ENCODE measurements around the gene RAD9A. TPM values are rescaled to one million over a fixed set of nuclear protein-coding genes. Genes with fewer than 3 reads are reported as not detected.
A peak's percentile ranks its signal among the peaks of the same experiment; 100 is the strongest.

Gene RAD9A
- total RNA-seq, 1 experiment from 2014 or later = 9.0 TPM

GRCh38 chr11:67439321-67440228, 47.8 kb downstream of the RAD9A start:
- peak; percentile 49 for DNase-seq (ENCODE audit: low read depth)

GRCh38 chr11:67440229-67441097, 48.7 kb downstream of the RAD9A start:
- DNase-seq (ENCODE audit: low read depth) = no peak

GRCh38 chr11:67441098-67441563, 49.3 kb downstream of the RAD9A start:
- no peak for DNase-seq (ENCODE audit: low read depth)

GRCh38 chr11:67441731-67442351, 50.1 kb downstream of the RAD9A start:
- no peak for DNase-seq (ENCODE audit: low read depth)

GRCh38 chr11:67442504-67443404, 51.0 kb downstream of the RAD9A start:
- DNase-seq (ENCODE audit: low read depth) = no peak

- no peak for DNase-seq (ENCODE audit: low read depth)
These were observed 53.7 kb downstream of the RAD9A start for GRCh38 chr11:67445515-67445914.

Other genes starting within 250 kb of the RAD9A start
- gene GRK2, start 125.5 kb upstream of the RAD9A start, total RNA-seq (2014; rRNA removed; shearing (Covaris generic)) = 27.5 and 54.1 TPM in 2 replicates
- gene ANKRD13D, start 102.7 kb upstream of the RAD9A start, total RNA-seq (2014; rRNA removed; shearing (Covaris generic)) = 13.1 and 24.0 TPM in 2 replicates
- gene SSH3, start 88.5 kb upstream of the RAD9A start, total RNA-seq (2014; rRNA removed; shearing (Covaris generic)) = 2.9 and 6.9 TPM in 2 replicates
- gene POLD4, start 38.4 kb upstream of the RAD9A start, total RNA-seq (2014; rRNA removed; shearing (Covaris generic)) = 54.2 and 56.2 TPM in 2 replicates
- gene CLCF1, start 18.4 kb upstream of the RAD9A start, total RNA-seq (2014; rRNA removed; shearing (Covaris generic)) = 7.1 TPM in 2 replicates
- 220 and 273 TPM in 2 replicates for gene PPP1CA, start 9.9 kb downstream of the RAD9A start, total RNA-seq (2014; rRNA removed; shearing (Covaris generic))
- gene TBC1D10C, start 12.1 kb downstream of the RAD9A start, total RNA-seq (2014; rRNA removed; shearing (Covaris generic)) = not detected in 2 replicates
- 0.34 TPM in 1 of 2 replicates, not detected in the other for gene CARNS1, start 23.7 kb downstream of the RAD9A start, total RNA-seq (2014; rRNA removed; shearing (Covaris generic))
- gene RPS6KB2, start 36.5 kb downstream of the RAD9A start, total RNA-seq (2014; rRNA removed; shearing (Covaris generic)) = 36.6 and 42.5 TPM in 2 replicates
- gene PTPRCAP, start 45.7 kb downstream of the RAD9A start, total RNA-seq (2014; rRNA removed; shearing (Covaris generic)) = 1.1 and 3.0 TPM in 2 replicates
- 78.7 and 85.8 TPM in 2 replicates for gene CORO1B, start 51.5 kb downstream of the RAD9A start, total RNA-seq (2014; rRNA removed; shearing (Covaris generic))
- not detected in 2 replicates for gene GPR152, start 60.7 kb downstream of the RAD9A start, total RNA-seq (2014; rRNA removed; shearing (Covaris generic))
- gene CABP4, start 63.4 kb downstream of the RAD9A start, total RNA-seq (2014; rRNA removed; shearing (Covaris generic)) = 0.06 and 0.15 TPM in 2 replicates
- gene TMEM134, start 77.3 kb downstream of the RAD9A start, total RNA-seq (2014; rRNA removed; shearing (Covaris generic)) = 9.4 and 36.5 TPM in 2 replicates
- 69.5 and 78.5 TPM in 2 replicates for gene AIP, start 91.0 kb downstream of the RAD9A start, total RNA-seq (2014; rRNA removed; shearing (Covaris generic))
- 24.6 and 32.1 TPM in 2 replicates for gene PITPNM1, start 113.4 kb downstream of the RAD9A start, total RNA-seq (2014; rRNA removed; shearing (Covaris generic))
- gene CDK2AP2, start 116.2 kb downstream of the RAD9A start, total RNA-seq (2014; rRNA removed; shearing (Covaris generic)) = 37.7 and 43.0 TPM in 2 replicates
- not detected in 2 replicates for gene CABP2, start 131.5 kb downstream of the RAD9A start, total RNA-seq (2014; rRNA removed; shearing (Covaris generic))
- gene GSTP1, start 191.8 kb downstream of the RAD9A start, total RNA-seq (2014; rRNA removed; shearing (Covaris generic)) = 1,082 and 1,228 TPM in 2 replicates
- gene NDUFV1, start 214.9 kb downstream of the RAD9A start, total RNA-seq (2014; rRNA removed; shearing (Covaris generic)) = 218 and 229 TPM in 2 replicates
- gene NUDT8, start 238.0 kb downstream of the RAD9A start, total RNA-seq (2014; rRNA removed; shearing (Covaris generic)) = 5.8 and 9.1 TPM in 2 replicates
- gene TBX10, start 247.8 kb downstream of the RAD9A start, total RNA-seq (2014; rRNA removed; shearing (Covaris generic)) = not detected in 2 replicates

Measured in Daoy (cell line).